Activated T-cell treated with anti-CD3 and anti-CD28 coated beads, Interleukin-2, amount 50 U/mL, for 4 hours (primary cell): ENCODE results near the gene GNPTG. TPM values are rescaled to one million over a fixed set of nuclear protein-coding genes. Genes with fewer than 3 reads are reported as not detected.

Experiments used
- ATAC-seq, 2 donors: fragments of 200-7000 bp; cut with Tn5 transposase; one replicate each; pipeline ENCODE4 v1.10.0; 2021
- DNase-seq: peaks from one replicate; pipeline ENCODE4 v3.0.0-alpha.2; 2020
- H3K27me3 Mint-ChIP-seq: one replicate; pipeline ENCODE4 v1.8.0; 2021; ENCODE audit warnings: low read depth, mixed read lengths
- H3K36me3 Mint-ChIP-seq: one replicate; pipeline ENCODE4 v1.8.0; 2022; ENCODE audit warnings: mixed read lengths; ENCODE audit not compliant: insufficient read depth
- H3K4me1 Mint-ChIP-seq: one replicate; pipeline ENCODE4 v1.8.0; 2021; ENCODE audit warnings: low read depth, mixed read lengths
- H3K4me3 Mint-ChIP-seq: one replicate; pipeline ENCODE4 v1.8.0; 2021; ENCODE audit warnings: mild to moderate bottlenecking, moderate library complexity, mixed read lengths
- H3K9me3 Mint-ChIP-seq: one replicate; pipeline ENCODE4 v1.8.0; 2021; ENCODE audit warnings: mixed read lengths
- total RNA-seq, 3 donors: library from RNA; stranded (reverse); gene quantifications; one replicate each; pipeline ENCODE4 v1.2.1, GENCODE V29; 2021

Gene GNPTG
- total RNA-seq, 3 donors from 2014 or later, result 21.8 to 27.4 (median 23.1) TPM

- Mint-ChIP-seq H3K9me3 (no peaks in the 10 kb centered on the region), H3K4me1 (peaks cover 24% of the 10 kb centered on the region), H3K36me3 (no peaks in the 10 kb centered on the region), H3K27me3 (no peaks in the 10 kb centered on the region), H3K4me3 (no peak overlapping the region)
- ATAC-seq (no peak), DNase-seq (no peak)
Observed at GRCh38 chr16:1345651-1346421, 5.9 kb upstream of the GNPTG start.

GRCh38 chr16:1346422-1347285, 5.1 kb upstream of the GNPTG start:
- DNase-seq (no peak), ATAC-seq (no peak)
- peaks cover 24% of the 10 kb centered on the region for H3K4me1 Mint-ChIP-seq
- H3K36me3 Mint-ChIP-seq, result no peaks in the 10 kb centered on the region
- H3K27me3 Mint-ChIP-seq, result no peaks in the 10 kb centered on the region
- no peaks in the 10 kb centered on the region for H3K9me3 Mint-ChIP-seq
- H3K4me3 Mint-ChIP-seq, result no peak overlapping the region

- Mint-ChIP-seq H3K36me3 (no peaks in the 10 kb centered on the region), H3K4me3 (no peak overlapping the region), H3K27me3 (no peaks in the 10 kb centered on the region), H3K4me1 (peaks cover 22% of the 10 kb centered on the region), H3K9me3 (no peaks in the 10 kb centered on the region)
- no peak for ATAC-seq
- DNase-seq, result no peak
Observed at GRCh38 chr16:1347286-1347855, 4.4 kb upstream of the GNPTG start.

- no peak overlapping the region for H3K4me3 Mint-ChIP-seq
- no peaks in the 10 kb centered on the region for H3K36me3 Mint-ChIP-seq
- H3K27me3 Mint-ChIP-seq, result no peaks in the 10 kb centered on the region
- peaks cover 20% of the 10 kb centered on the region for H3K4me1 Mint-ChIP-seq
- ATAC-seq, result no peak
- no peak for DNase-seq
- H3K9me3 Mint-ChIP-seq, result no peaks in the 10 kb centered on the region
Observed at GRCh38 chr16:1347962-1348361, 3.8 kb upstream of the GNPTG start.

- Mint-ChIP-seq H3K4me3 (no peak overlapping the region), H3K4me1 (peaks cover 20% of the 10 kb centered on the region), H3K36me3 (no peaks in the 10 kb centered on the region), H3K27me3 (no peaks in the 10 kb centered on the region), H3K9me3 (no peaks in the 10 kb centered on the region)
- ATAC-seq (no peak), DNase-seq (no peak)
Observed at GRCh38 chr16:1348441-1348840, 3.3 kb upstream of the GNPTG start.

GRCh38 chr16:1348926-1349325, 2.8 kb upstream of the GNPTG start:
- ATAC-seq (no peak), DNase-seq (no peak)
- Mint-ChIP-seq H3K9me3 (no peaks in the 10 kb centered on the region), H3K4me3 (no peak overlapping the region), H3K4me1 (peaks cover 23% of the 10 kb centered on the region), H3K27me3 (no peaks in the 10 kb centered on the region), H3K36me3 (no peaks in the 10 kb centered on the region)

- H3K4me3 Mint-ChIP-seq, result no peak overlapping the region
- no peaks in the 10 kb centered on the region for H3K9me3 Mint-ChIP-seq
- H3K4me1 Mint-ChIP-seq, result peaks cover 23% of the 10 kb centered on the region
- no peaks in the 10 kb centered on the region for H3K27me3 Mint-ChIP-seq
- DNase-seq (no peak), ATAC-seq (no peak)
- H3K36me3 Mint-ChIP-seq, result no peaks in the 10 kb centered on the region
Observed at GRCh38 chr16:1349351-1349750, 2.4 kb upstream of the GNPTG start.

GRCh38 chr16:1349951-1350350, 1.8 kb upstream of the GNPTG start:
- ATAC-seq, result no peak
- peak overlapping the region; percentile 82 for H3K4me3 Mint-ChIP-seq
- peaks cover 25% of the 10 kb centered on the region for H3K4me1 Mint-ChIP-seq
- no peaks in the 10 kb centered on the region for H3K36me3 Mint-ChIP-seq
- H3K27me3 Mint-ChIP-seq, result no peaks in the 10 kb centered on the region
- H3K9me3 Mint-ChIP-seq, result no peaks in the 10 kb centered on the region
- no peak for DNase-seq

GRCh38 chr16:1350691-1351090, 1.0 kb upstream of the GNPTG start:
- peaks cover 30% of the 10 kb centered on the region for H3K4me1 Mint-ChIP-seq
- no peaks in the 10 kb centered on the region for H3K9me3 Mint-ChIP-seq
- ATAC-seq, result no peak
- no peak for DNase-seq
- peak overlapping the region; percentile 82 for H3K4me3 Mint-ChIP-seq
- H3K36me3 Mint-ChIP-seq, result no peaks in the 10 kb centered on the region
- no peaks in the 10 kb centered on the region for H3K27me3 Mint-ChIP-seq

GRCh38 chr16:1351215-1351581, 533 bp upstream of the GNPTG start:
- peaks cover 30% of the 10 kb centered on the region for H3K4me1 Mint-ChIP-seq
- no peaks in the 10 kb centered on the region for H3K27me3 Mint-ChIP-seq
- no peaks in the 10 kb centered on the region for H3K9me3 Mint-ChIP-seq
- H3K36me3 Mint-ChIP-seq, result no peaks in the 10 kb centered on the region
- DNase-seq (no peak), ATAC-seq (peak; percentile 11 to 30)
- peak overlapping the region; percentile 82 for H3K4me3 Mint-ChIP-seq

GRCh38 chr16:1354815-1355540, 3.2 kb downstream of the GNPTG start:
- Mint-ChIP-seq H3K27me3 (no peaks in the 10 kb centered on the region), H3K36me3 (no peaks in the 10 kb centered on the region), H3K4me3 (peak overlapping the region; percentile 49), H3K9me3 (no peaks in the 10 kb centered on the region), H3K4me1 (peaks cover 32% of the 10 kb centered on the region)
- DNase-seq (no peak), ATAC-seq (no peak)

GRCh38 chr16:1355591-1355990, 3.9 kb downstream of the GNPTG start:
- DNase-seq (no peak), ATAC-seq (no peak)
- H3K4me1 Mint-ChIP-seq, result peaks cover 27% of the 10 kb centered on the region
- no peaks in the 10 kb centered on the region for H3K36me3 Mint-ChIP-seq
- no peak overlapping the region for H3K4me3 Mint-ChIP-seq
- no peaks in the 10 kb centered on the region for H3K27me3 Mint-ChIP-seq
- H3K9me3 Mint-ChIP-seq, result no peaks in the 10 kb centered on the region

- no peaks in the 10 kb centered on the region for H3K27me3 Mint-ChIP-seq
- DNase-seq, result no peak
- no peaks in the 10 kb centered on the region for H3K9me3 Mint-ChIP-seq
- no peak overlapping the region for H3K4me3 Mint-ChIP-seq
- H3K36me3 Mint-ChIP-seq, result no peaks in the 10 kb centered on the region
- peaks cover 24% of the 10 kb centered on the region for H3K4me1 Mint-ChIP-seq
- ATAC-seq, result no peak
Observed at GRCh38 chr16:1356061-1356900, 4.5 kb downstream of the GNPTG start.
